GM18502 (cell line): ENCODE results near the gene YY1.
"Not testable (repeated sequence)": the region's sequence is repeated elsewhere in the genome, so short reads cannot be mapped to it uniquely, and the experiment has no call there.

Experiments used
- ATAC-seq: cut with Tn5 transposase; IDR thresholded peaks from one replicate; pipeline ENCODE4 v1.9.1; 2021; ENCODE audit warnings: mild to moderate bottlenecking; ENCODE audit not compliant: unreplicated experiment, poor library complexity

Gene YY1

DNA sequence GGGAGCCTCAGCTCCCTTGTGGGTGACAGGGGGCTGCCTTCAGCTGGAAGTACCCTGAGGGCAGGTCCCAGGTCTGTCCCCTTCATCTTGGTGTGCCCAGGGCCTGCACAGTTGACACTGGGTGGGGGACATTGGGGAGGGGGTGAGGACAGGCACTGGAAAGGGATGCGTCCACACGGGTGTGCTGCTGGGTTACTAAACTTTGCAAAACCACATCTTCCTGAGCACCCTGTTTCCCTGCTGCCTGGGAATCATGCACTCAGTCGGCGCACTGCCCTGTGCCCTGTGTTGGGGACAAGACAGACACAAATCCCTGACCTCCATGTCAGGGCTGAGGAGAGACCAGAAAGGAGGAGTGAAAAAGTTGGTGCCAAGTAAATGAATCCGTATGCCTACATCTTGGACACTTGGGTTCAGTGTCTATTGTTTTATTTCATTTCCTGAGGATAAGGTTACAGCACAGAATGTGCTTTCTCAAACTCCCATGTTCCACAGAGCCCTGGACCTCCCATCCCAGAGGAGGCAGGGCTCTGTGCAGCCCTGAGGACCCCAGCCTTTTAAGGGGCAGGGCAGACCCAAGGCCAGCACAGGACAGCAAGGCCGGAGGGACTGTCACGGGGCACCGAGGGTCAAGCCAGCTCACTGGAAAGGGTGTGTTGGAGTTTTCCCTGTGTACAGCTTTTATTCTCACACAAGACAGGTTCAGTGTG is 70.2 kb downstream of the YY1 start:
- no peak for ATAC-seq

DNA sequence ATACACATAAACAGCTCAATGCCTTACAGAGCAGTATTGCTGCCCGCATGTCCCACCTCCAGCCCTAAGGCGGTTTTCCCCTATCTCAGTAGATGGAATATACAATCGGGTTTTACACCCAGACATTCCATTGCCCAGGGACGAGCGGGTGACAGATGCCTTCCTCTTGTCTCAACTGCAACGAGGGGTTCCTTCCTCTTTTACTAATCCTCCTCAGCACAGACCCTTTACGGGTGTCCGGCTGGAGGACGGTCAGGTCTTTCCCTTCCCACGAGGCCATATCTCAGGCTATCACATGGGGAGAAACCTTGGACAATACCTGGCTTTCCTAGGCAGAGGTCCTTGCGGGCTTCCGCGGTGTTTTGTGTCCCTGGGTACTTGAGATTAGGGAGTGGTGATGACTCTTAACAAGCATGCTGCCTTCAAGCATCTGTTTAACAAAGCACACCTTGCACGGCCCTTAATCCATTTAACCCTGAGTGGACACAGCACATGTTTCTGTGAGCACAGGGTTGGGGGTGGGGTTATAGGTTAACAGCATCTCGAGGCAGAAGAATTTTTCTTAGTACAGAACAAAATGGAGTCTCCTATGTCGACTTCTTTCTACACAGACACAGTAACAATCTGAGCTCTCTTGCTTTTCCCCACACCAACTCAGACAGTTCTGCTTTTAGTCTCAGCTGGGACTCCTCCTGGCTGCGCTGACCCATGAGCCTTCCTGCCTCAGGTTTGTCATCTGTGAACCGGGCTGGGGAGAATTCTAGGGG is 73.3 kb downstream of the YY1 start:
- not testable (repeated sequence) for ATAC-seq

DNA sequence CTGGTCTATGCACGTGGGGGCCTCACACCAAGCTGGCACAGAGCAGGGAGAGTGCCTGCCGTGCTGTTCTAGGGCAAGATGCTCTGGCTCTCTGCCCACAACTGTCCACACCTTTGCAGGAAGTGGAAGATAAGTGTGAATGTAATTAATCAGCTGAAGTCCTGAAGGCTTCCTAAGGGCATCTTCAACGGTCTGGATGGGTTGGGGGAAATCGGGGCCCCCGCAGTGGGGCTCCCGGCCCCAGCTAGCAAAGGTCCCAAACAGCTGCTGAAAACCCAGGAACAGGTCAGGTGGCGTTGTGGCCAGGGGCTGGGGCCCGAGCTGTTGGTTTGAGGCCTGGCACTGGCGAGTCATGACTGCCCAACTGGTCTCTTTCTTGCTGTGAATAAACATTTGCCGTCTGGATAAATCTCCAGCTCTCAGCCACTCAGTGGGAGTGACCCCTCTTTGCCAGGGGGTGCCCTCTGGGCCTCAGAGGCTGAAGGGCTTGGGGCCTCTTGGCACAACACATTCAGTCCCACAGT is 74.0 kb downstream of the YY1 start:
- ATAC-seq = no peak

DNA sequence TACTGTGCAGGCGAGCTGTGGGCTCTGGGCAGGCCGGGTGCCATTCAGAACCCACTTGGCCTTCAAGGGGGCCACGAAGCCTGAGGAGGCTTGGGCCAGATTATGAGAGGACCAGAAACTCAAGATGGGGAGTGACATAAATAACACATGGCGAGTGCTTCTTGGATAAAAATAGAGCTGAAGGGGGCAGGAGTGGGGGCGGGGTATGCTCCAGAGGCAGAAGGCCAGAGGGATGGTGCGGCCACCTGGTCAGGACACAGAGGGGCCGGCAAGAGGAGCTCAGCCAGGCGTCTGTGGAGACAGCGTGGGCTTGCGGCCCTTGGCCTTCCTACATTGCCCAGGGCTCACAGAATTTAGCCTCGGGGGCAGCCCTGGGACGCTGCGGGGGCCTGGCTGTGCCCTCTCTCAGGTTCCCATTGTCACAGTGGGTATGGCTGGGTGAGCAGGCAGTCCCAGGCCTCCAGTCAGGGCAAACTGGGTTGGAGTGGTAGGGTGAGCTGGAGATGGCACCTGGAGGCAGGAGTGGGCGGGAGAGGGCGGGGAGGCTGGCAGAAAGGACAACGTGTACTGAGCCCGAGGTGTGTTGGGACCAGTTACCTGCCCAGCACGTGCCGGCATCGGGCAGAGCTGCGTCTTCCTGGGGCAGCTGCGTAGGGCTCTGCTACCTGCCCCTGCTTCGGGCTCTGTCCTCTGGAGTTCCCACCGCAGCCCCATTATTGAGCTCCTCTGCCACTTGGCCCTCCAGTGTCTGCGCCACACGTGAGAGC is 74.7 kb downstream of the YY1 start:
- no peak for ATAC-seq

DNA sequence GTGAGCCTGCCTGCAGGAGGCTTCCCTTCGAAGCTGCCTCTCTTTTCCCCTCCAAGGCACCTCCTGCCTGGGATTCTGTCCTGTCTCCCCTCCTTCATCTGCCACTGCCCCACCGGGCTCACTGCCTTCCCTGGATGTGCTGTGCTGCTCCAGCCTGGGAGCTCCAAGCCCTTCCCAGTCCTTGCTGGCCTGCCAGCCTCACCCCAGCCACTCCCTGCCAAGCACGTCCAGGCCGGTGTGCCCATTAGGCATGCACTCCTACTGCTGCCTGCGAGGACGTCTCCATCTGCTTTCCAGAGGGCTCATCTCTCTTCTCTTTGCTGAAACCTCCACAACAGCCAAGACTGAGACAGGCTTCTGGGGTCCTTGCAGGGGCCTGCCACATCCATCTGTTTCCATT is 75.8 kb downstream of the YY1 start:
- ATAC-seq = no peak

DNA sequence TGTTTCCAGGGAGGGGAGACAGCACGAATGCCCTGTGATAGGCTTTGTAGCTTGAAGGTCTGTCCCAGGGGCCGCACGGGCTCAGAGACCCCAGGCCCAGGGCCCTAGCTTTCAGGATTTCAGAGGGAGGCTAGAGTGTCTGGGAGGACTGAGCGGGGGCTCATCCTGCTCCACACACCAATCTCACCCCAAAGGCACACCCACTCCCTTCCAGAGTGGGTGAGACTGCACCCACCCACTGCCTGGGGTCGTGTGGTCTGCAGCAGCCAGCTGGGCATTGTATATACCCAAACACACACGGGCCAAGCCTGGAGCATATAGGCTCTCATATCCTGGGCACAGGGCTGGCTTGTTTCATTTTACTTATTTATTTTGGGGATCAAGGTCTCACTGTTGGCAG is 78.4 kb downstream of the YY1 start:
- ATAC-seq = no peak

DNA sequence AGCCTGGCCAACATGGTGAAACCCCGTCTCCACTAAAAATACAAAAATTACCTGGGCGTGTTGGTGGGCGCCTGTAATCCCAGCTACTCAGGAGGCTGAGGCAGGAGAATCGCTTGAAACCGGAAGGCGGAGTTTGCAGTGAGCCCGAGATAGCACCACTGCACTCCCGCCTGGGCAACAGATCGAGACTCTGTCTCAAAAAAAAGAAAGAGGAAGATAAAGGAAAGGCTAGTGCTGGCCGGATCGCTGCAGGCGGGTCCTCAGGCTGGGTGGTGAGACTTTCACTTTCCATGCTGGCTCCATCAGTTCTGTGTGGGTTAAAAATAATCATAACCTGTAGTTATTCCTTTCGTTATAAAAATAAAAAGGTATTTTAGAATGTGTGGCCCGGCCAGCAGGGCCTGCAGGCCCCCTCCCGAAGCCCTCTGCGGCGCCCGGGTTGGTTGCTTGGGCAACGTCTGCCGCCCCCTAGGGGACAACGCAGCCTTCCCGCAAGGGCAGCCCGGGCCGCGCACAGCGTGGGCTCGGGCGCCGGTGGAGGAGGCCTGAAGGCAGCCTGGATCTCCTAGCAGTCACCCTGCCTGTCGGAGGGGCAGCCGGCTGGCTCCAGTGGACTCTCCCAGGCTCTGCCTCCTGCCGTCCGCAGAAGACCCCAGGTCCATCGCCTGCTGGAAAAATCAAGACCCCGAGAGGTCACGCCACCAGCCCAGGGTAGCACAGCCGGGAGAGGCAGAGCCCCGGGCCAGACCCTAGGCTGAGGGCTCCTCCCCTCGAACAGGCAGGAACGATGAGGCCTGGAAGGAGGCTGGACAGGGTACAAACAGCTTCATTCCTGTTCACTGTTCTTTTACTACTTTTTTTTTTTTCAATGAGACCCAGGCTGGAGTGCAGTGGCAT is 79.2 kb downstream of the YY1 start:
- ATAC-seq = peak; percentile 92

DNA sequence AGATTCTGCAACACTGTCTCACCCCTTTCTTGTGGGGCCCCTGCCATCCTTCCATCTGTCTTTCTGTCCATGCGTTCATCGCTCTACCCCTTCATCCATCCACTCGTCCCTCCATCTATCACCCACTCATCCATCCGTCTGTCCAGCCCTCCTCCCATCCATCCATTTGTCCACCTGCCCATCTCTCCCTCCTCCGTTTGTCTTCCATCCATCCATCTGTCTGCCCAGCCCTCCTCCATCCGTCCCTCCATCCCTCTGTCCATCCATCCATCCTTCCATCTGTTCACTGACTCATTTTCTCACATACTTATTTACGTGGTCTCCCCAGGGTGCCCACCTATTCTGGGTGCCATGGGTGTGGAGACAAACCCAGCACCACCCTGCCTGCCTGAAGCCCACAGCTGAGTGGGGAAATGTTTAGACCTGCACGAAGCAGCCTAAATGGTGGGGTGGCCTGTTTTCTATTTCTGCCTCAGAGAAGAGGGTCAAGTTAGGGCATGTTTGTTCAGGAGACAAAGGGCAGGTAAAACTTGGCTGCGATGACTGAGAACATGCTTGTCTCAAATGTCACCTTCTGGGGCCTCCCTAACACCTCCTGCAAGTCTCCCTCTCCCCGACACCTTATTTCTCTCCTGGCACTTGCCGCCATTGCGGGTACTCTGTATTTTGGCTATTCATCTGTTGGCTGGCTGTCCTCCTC is 81.4 kb downstream of the YY1 start:
- ATAC-seq = no peak

DNA sequence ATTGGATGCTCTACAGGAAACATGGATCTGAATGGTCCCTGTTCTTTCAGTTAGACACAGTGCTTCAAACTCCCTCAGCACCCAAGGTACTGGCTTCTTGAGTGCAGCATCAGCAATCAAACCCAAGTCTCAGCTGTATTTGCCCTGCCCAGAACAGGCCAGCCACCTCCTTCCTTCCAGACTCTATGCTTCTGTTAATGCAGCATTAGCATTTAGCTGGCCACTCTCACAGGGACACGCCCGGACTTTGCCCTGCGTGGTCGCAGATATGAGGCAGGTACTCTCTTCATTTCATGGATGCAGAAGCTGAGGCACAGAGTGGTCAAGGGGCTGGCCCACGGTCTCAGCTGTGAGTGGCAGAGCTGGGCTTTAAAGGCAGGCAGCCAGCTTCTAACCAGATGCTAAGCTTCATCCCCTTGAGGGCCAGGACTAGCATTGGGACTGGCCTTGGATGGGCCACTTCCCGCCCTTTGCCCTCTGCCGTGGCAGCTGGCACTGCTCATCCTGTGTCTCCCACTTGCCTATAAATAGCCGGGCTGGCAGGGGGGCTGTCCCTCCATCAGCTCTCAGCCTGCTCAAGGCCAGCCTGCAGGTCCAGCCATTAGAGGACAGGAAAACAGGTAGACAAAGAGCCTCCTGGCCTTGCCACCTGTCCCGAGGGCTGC is 82.7 kb downstream of the YY1 start:
- no peak for ATAC-seq

DNA sequence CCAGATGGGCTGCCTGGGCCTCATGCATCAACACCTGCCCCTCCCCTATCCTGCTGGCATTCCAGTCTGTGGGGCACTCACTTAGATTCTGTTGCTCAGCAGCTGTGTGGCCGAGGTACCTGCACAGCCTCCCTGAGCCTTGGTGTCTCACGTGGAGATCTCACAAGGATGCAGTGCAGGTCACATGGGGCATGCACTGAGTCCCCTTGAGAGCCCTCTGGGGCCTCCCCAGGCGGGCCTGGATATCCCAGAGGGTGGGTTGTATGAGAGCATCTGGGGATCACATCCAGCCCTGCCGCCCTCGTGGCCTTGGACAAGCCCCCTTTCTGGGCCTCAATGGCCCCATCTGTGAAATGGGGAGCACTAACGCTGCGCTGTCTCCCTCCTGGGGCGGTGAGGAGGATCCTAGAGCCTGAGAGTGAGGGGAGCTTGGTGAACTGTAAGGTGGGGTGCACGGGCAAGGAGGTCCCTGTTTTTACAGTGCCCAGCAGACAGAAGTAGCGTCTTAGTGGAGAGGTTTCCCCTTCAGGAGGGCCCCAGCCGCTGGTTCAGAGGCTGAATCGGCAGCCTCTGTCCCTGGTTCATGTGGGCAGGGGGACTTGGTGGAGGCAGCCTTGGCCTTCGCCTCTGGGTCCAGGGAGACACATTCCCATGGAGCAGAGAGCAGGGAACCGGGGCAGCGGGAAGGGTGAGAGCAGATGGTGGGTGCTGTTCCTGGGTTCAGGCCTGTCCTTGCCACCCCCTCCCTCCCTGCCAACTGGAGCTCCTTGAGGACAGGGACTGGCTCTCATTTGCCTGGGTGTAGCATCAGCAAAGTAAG is 83.4 kb downstream of the YY1 start:
- no peak for ATAC-seq

DNA sequence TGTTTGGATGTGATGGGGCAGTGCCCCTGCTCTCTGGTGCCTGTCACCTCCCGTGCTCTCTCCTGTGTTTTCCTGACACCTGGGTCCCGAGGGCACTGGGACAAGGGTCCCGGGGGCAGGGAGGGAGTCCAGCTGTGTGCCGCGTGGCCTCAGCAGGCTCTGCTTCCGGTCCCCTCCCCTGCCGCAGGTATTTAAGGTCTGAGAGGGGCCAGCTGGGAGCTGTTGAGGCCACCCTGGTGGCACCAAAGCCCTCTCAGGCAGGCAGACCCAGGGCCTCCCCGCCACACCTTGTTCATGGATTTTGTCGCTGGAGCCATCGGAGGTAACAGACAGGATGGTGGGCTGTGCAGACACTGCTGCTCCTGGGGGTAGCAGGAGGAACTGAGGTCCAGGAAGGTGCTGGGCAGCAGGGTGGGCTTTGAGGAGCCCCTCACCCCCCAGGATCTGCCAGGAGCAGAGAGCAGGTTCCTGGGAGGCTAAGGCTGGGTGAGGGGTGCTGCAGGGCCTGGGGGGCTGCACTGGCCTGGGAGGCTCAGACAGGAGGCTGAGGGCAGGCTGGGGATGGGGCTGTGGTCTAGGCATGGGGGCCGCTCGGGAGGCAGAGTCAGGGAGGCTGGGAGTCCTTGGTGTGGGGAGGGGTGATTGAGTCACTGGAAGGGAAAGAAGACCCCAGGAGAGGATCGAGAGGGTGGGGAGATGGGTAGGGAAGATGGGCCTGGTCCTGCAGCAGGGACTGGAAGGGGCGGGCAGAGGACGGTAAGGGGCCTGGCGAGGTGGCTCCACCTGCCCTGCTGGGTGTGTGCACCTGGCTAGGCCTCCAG is 84.4 kb downstream of the YY1 start, which contains the start of gene SLC25A47:
TSS of gene SLC25A47 (plus strand) at position 219 of the 821 bp plus-strand sequence. CDS start at position 295, 76 bp downstream.
- no peak for ATAC-seq

DNA sequence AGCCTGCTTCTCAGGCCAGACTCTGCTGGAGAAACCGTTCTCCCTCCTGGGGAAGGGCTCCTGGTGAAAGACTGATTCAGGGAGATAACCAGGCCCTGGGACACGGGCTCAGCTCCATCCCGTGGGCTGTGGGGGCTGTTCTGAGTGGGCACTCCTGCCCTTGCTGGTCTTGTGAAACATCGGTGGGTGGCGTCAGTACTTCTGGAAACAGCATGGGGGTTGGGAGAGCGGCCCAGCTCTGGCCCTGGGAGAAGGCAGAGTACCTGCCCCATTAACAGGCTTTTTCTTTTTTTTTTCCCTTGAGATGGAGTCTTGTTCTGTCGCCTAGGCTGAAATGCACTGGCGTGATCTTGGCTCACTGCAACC is 85.0 kb downstream of the YY1 start:
- no peak for ATAC-seq

DNA sequence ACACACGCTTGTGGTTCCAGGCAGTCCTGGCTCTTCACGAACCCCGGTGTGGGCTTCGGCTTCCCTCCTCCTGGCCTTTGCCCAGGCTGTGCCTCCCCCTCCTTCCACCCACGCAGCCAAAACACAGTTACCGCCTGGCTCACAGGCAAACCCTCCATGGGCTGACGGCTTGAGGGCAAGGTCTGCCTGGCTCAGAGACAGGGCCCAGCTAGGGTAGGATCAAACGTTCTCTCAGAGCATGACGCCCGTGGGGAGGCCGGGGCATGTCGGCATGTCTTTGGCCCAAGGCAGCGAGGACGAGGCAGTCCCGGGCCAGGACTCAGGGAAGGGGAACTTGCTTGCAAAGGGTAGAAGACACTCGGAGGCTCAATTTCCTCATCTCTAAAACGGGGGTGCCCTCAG is 86.3 kb downstream of the YY1 start:
- ATAC-seq = no peak

DNA sequence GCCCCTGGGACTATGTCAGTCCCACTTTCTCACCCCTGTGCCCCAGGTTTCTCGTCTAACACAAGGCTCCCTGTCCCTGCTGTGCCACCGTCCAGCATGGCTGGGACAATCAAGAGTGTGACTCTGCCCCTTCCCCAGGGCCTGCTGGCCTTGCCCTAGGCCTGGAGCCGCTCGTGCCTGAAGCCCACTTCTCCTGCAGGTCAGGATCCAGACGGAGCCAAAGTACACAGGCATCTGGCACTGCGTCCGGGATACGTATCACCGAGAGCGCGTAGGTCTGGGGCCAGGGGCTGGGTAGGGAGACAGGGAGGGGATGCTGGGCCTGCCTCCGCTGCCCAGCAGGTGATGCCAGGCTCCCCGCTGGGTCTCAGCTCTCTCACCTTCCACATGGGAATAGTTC is 87.0 kb downstream of the YY1 start:
- ATAC-seq = no peak

DNA sequence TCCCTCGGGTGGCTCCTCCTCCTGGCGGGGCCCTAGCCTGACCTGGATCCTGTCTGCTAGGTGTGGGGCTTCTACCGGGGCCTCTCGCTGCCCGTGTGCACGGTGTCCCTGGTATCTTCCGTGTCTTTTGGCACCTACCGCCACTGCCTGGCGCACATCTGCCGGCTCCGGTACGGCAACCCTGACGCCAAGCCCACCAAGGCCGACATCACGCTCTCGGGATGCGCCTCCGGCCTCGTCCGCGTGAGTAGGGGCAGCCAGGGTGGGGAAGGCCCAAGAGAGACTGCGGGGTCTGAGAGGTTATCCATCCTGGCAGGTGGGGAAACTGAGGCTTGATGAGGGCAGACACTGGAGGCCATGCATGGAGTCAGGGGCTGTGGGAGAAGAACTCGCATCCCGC is 88.2 kb downstream of the YY1 start:
- ATAC-seq = no peak

DNA sequence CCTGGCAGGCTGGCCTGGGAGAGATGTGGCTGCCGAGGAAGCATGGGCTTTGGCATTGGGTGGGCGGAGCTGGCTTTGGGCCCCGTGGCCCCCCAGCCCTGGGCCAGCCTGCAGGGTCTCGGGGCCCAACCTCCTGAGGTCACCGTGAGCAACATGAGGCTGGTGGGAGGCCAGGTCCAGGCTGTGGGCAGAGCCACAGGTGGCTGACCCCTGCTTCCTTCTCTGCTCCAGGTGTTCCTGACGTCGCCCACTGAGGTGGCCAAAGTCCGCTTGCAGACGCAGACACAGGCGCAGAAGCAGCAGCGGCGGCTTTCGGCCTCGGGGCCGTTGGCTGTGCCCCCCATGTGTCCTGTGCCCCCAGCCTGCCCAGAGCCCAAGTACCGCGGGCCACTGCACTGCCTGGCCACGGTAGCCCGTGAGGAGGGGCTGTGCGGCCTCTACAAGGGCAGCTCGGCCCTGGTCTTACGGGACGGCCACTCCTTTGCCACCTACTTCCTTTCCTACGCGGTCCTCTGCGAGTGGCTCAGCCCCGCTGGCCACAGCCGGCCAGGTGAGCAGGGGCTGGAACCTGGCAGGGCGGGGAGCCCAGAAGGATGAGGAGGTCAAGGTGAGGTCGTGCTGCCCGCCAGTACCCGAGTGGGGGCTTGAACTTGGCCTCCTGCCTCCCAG is 89.7 kb downstream of the YY1 start:
- no peak for ATAC-seq
